Spleen (tissue), 7 donors: Measurements from ENCODE around the gene NFATC1.

Source experiments
- POLR2A ChIP-seq, 3 donors: fragments of 450-650 bp; IDR thresholded peaks; one replicate each; pipeline ENCODE4 v1.5.1; 2017; ENCODE audit warnings: antibody characterized with exemption in 3 of 3, mild to moderate bottlenecking in 1 of 3
- POLR2AphosphoS5 ChIP-seq, 3 donors: sonication (generic); formaldehyde crosslinking; IDR thresholded peaks; one replicate each; pipeline ENCODE4 v1.5.1; 2017; ENCODE audit warnings: antibody characterized with exemption in 3 of 3
- TF ChIP-seq, protein P1 (sequence below), 11 experiments: fragments of 200-600 bp in 7 of 11; fragments of 450-650 bp in 4 of 11; sonication (generic) in 4 of 11; IDR thresholded peaks in 8 of 11; conservative IDR thresholded peaks in 3 of 11; 1 replicate in 7 of 11; 2 replicates in 4 of 11; pipeline versions ENCODE4 v1.4.0 to v1.8.0; 2016 to 2021; ENCODE audit warnings: antibody characterized with exemption in 11 of 11, inconsistent platforms in 4 of 11, mild to moderate bottlenecking in 1 of 11
- donor health status: DM: no; HTN: no; CAD: no; lungs with moderate emphysema.
- donor health status: DM: no; HTN: no; CAD: no.
- donor health status: DM: no; HTN: no; CAD: no.

DNA sequence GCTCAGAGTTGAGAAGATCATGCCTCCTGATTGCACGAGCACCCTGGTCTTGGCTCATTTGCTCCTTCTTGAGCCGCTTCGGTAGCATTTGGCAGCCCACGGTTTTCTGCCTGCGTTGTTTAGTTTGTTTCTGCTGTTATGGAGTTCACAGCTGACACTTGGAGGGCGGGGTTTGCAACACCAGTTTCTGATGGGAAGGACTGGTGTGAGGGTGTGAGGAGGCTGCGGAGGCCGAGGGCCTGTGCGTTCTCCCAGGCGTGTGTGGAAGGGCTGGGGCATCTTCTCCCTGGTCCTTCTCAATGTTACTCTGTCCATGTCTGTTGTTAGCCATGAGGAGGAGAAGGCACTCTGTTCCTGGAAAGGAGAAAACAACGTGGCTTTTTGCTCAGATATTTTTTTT lies 22.9 kb downstream of the NFATC1 start:
- TF ChIP-seq, protein P1, sequence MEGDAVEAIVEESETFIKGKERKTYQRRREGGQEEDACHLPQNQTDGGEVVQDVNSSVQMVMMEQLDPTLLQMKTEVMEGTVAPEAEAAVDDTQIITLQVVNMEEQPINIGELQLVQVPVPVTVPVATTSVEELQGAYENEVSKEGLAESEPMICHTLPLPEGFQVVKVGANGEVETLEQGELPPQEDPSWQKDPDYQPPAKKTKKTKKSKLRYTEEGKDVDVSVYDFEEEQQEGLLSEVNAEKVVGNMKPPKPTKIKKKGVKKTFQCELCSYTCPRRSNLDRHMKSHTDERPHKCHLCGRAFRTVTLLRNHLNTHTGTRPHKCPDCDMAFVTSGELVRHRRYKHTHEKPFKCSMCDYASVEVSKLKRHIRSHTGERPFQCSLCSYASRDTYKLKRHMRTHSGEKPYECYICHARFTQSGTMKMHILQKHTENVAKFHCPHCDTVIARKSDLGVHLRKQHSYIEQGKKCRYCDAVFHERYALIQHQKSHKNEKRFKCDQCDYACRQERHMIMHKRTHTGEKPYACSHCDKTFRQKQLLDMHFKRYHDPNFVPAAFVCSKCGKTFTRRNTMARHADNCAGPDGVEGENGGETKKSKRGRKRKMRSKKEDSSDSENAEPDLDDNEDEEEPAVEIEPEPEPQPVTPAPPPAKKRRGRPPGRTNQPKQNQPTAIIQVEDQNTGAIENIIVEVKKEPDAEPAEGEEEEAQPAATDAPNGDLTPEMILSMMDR (IDR thresholded peaks at IDR 0.05 in 8 of 11, conservative IDR thresholded peaks at IDR 0.05 in 3 of 11): no peak
- no peak for TF ChIP-seq POLR2AphosphoS5 (IDR thresholded peaks at IDR 0.05)
- no peak for TF ChIP-seq POLR2A (IDR thresholded peaks at IDR 0.05)
